Tibial artery (tissue), 4 donors: ENCODE measurements around the gene ANKS3.
A peak's percentile ranks its signal among the peaks of the same experiment; 100 is the strongest.

Source experiments
- DNase-seq, 2 donors: peaks; one replicate each; pipeline ENCODE4 v3.0.0-alpha.2; 2019
- H3K27ac ChIP-seq, 2 donors: fragments of 200-600 bp; sonication (generic) in 1 of 2; 1 replicate in 1 of 2; 2 replicates in 1 of 2; pipeline ENCODE4 v1.5.1; 2018 to 2019; ENCODE audit warnings: mild to moderate bottlenecking in 1 of 2
- H3K27me3 ChIP-seq, 2 donors: fragments of 200-600 bp; sonication (generic) in 1 of 2; one replicate each; pipeline versions ENCODE4 v1.5.1 to v1.6.0; 2016 to 2019
- H3K36me3 ChIP-seq, 3 donors: fragments of 200-600 bp; sonication (generic) in 2 of 3; one replicate each; pipeline ENCODE4 v1.5.1; 2016 to 2019; ENCODE audit warnings: mild to moderate bottlenecking in 2 of 3
- H3K4me1 ChIP-seq, 4 donors: fragments of 200-600 bp; sonication (generic) in 2 of 4; 1 replicate in 3 of 4; 2 replicates in 1 of 4; pipeline ENCODE4 v1.5.1; 2016 to 2019
- H3K4me3 ChIP-seq, 2 donors: fragments of 200-600 bp; sonication (generic) in 1 of 2; 1 replicate in 1 of 2; 2 replicates in 1 of 2; pipeline ENCODE4 v1.5.1; 2018 to 2019; ENCODE audit warnings: mild to moderate bottlenecking in 2 of 2
- H3K9me3 ChIP-seq, 3 donors: fragments of 200-600 bp; sonication (generic) in 1 of 3; one replicate each; pipeline ENCODE4 v1.5.1; 2016 to 2019
- CTCF ChIP-seq, 2 experiments: fragments of 200-600 bp in 1 of 2; fragments of 450-650 bp in 1 of 2; IDR thresholded peaks; one replicate each; pipeline ENCODE4 v1.5.1; 2017 to 2019; ENCODE audit warnings: antibody characterized with exemption in 2 of 2, mild to moderate bottlenecking in 1 of 2, moderate library complexity in 1 of 2
- intact Hi-C: fragments of 100-400 bp; cut with DNase I; formaldehyde crosslinking; loops from one replicate; pipeline ENCODE4 v1.15.0; 2023; ENCODE audit warnings: low total_unique reads

ANKS3 gene

GRCh38 chr16:4694642-4695451, 39.2 kb downstream of the ANKS3 start:
- peak; percentile 54 to 75 for DNase-seq
- peak overlapping the region; percentile 80 to 99 for H3K4me3 ChIP-seq
- intact Hi-C loops, result no loop called here
- TF ChIP-seq CTCF (IDR thresholded peaks at IDR 0.05), result no peak
- H3K27me3 ChIP-seq, result no peaks in the 10 kb centered on the region
- peak overlapping the region; percentile 86 to 94 for H3K27ac ChIP-seq
- H3K4me1 ChIP-seq, result peaks cover 0 to 41% (median 16%) of the 10 kb centered on the region in 4 donors
- no peaks in the 10 kb centered on the region for H3K9me3 ChIP-seq
- peaks cover 14 to 61% (median 48%) of the 10 kb centered on the region in 3 donors for H3K36me3 ChIP-seq

- Histone ChIP-seq H3K36me3 (peaks cover 7 to 61% (median 44%) of the 10 kb centered on the region in 3 donors), H3K4me1 (peaks cover 0 to 41% (median 16%) of the 10 kb centered on the region in 4 donors), H3K27me3 (no peaks in the 10 kb centered on the region), H3K4me3 (peak overlapping the region; percentile 80 to 99), H3K27ac (peak overlapping the region; percentile 86 to 94), H3K9me3 (no peaks in the 10 kb centered on the region)
- DNase-seq, result peak in 1 of 2 donors; percentile 78
- no peak for TF ChIP-seq CTCF (IDR thresholded peaks at IDR 0.05)
- intact Hi-C loops, result no loop called here
These were observed 40.0 kb downstream of the ANKS3 start for GRCh38 chr16:4693956-4694641.

- peaks cover 4 to 61% (median 44%) of the 10 kb centered on the region in 3 donors for H3K36me3 ChIP-seq
- no peaks in the 10 kb centered on the region for H3K27me3 ChIP-seq
- H3K4me3 ChIP-seq, result peak within 1 kb of the TSS; percentile 80 to 99
- H3K27ac ChIP-seq, result peak within 1 kb of the TSS; percentile 86 to 94
- H3K4me1 ChIP-seq, result peaks cover 0 to 41% (median 16%) of the 10 kb centered on the region in 4 donors
- TF ChIP-seq CTCF (IDR thresholded peaks at IDR 0.05), result peak in 1 of 2 experiments; percentile 51
- intact Hi-C loops, result no loop called here
- peak; percentile 96 to 98 for DNase-seq
- H3K9me3 ChIP-seq, result no peaks in the 10 kb centered on the region
These were observed 40.6 kb downstream of the ANKS3 start, which contains the start of gene NUDT16L1 for GRCh38 chr16:4693296-4693955. Gene NUDT16L1 (plus strand): TSS chr16:4693562. CDS start chr16:4693727, 165 bp downstream.

GRCh38 chr16:4692460-4693295, 41.4 kb downstream of the ANKS3 start:
- TF ChIP-seq CTCF (IDR thresholded peaks at IDR 0.05), result no peak
- peaks cover 0 to 41% (median 16%) of the 10 kb centered on the region in 4 donors for H3K4me1 ChIP-seq

More at GRCh38 chr16:4692460-4693295, 41.4 kb downstream of the ANKS3 start:
- DNase-seq, result peak in 1 of 2 donors; percentile 63
- no peaks in the 10 kb centered on the region for H3K9me3 ChIP-seq
- H3K36me3 ChIP-seq, result peaks cover 4 to 61% (median 44%) of the 10 kb centered on the region in 3 donors
- H3K27me3 ChIP-seq, result no peaks in the 10 kb centered on the region
- intact Hi-C loops, result no loop called here
- H3K4me3 ChIP-seq, result peak overlapping the region; percentile 80 to 99
- peak overlapping the region; percentile 86 to 94 for H3K27ac ChIP-seq
